Hepatic stellate cell (primary cell): ENCODE data around the gene EPAS1.
A peak's percentile ranks its signal among the peaks of the same experiment; 100 is the strongest.

Experiments
- DNase-seq: peaks from one replicate; pipeline ENCODE4 v3.0.0; 2011; ENCODE audit warnings: low spot score

EPAS1 gene

DNA sequence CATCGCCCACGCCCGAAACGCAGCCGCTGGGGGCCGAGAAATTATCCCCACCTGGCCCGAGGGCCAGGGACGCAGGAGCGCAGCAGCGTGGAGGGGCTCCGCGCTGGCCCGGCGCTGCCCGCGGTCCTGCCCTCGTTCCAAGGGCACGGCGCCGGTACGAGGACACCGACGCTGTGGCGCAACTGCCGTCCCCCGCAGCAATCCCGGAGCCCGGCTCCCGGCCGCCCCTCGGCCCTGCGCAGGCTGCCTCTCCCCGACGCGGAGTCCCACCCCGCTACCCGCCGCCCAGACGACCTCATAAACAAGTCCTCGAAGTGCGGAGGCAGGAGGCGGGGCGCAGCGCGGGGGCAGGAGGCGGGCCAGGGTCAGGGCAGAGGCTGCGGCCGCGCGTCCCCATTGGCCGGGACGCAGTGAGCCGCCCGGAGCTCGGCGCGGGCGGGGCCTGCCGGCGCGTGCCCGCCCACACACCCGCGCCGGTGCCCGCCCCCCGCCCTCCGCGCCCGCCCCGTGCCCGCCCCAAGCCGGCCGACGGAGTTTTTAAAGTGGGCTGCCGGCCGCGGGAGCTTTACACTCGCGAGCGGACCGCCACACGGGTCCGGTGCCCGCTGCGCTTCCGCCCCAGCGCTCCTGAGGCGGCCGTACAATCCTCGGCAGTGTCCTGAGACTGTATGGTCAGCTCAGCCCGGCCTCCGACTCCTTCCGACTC, at the start of gene EPAS1:
Gene EPAS1 (plus strand): TSS at position 568 of the 706 bp plus-strand sequence. CDS start 505 bp downstream, outside the sequence.
- DNase-seq = peak; percentile 95

DNA sequence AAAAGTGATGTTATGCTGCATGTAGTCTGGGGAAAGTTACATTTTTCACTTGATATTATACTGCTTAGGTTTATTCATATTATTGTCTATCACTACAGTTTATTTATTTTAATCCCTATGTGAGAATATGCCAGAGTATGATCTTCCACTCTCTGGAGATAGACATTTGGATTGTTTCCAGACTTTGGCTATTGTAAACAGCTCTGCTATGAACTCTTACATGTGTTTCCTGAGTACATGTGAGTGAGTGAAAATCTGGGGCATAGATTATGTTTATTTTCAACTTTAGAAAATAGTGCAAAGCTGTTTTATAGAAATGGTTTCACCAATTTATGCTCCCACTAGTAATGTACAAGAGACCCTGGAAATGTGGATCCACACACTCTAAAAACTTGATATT, 49.0 kb upstream of the EPAS1 start:
- DNase-seq = no peak

DNA sequence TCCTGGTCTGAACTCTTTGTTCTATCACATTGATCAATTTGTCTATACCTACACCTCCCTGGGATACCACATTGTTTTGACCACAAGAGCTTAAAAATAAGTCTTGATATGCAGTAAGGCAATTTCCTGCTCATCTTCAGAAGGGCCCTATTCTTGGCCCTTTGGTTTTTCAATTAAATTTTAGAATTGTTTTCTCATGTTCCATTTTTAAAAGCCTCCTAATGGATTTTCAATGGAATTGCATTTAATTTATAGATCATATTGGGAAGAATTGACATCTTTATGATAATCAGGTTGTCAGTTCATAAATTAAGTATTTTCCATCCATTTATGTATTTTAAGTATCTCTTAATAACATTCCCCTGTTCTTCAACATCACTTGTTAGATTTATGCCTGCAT, 47.6 kb upstream of the EPAS1 start:
- no peak for DNase-seq

DNA sequence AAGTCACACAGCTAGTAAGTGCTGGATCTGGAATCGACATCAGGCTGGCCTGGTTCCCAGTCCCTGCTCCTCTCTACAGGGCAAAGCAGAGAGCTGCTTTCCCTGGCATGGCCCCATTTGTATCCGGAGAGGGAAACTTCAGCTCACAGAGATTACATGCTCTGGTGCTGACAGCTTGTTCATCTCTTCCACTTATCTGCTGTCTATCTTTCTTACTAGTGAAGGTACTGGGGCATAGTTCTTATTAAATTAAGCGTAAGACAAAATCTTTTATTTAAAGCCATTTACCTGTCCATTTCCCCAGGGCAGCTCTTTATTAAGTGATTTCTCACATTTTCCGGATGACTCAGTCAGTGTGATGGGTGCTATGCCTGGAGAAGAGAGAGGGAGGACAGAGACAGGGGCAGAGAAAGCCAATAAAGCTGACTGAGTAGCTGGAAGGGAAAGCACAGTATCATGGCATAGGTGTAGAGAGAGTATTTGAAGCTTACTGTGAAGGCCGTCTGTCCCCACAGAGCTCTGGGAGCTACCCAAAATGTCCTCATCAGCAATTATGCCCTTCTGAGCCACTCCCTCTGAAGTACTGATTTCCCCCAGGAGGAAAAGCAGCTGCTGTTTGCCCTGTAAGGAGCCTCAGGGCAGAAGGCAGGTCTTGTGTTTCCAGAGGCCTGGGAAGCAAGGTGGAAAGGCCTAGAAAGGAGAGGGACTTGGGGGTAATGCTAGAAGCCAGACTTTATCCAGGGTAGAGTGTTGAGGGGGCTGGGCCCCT, 44.1 kb upstream of the EPAS1 start:
- no peak for DNase-seq

DNA sequence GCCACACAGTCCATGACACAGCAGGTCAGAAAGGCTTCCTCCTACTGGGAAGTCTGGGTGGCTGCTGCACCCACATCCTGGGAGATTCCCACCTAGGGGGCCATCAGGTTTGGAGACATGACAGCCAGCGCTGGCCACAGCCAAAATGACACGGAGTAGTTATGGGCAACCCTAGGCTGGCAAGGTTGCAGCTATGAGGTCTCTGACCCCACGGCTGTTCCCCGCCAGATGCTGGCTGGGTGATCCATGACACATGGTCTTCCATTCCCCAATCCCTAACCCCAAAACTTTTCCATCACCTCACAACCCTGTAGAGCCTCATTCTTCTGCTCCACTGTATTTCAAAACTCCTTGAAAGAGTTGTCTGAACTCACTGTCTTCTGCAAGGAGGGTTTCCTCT, 42.7 kb upstream of the EPAS1 start:
- DNase-seq = no peak

DNA sequence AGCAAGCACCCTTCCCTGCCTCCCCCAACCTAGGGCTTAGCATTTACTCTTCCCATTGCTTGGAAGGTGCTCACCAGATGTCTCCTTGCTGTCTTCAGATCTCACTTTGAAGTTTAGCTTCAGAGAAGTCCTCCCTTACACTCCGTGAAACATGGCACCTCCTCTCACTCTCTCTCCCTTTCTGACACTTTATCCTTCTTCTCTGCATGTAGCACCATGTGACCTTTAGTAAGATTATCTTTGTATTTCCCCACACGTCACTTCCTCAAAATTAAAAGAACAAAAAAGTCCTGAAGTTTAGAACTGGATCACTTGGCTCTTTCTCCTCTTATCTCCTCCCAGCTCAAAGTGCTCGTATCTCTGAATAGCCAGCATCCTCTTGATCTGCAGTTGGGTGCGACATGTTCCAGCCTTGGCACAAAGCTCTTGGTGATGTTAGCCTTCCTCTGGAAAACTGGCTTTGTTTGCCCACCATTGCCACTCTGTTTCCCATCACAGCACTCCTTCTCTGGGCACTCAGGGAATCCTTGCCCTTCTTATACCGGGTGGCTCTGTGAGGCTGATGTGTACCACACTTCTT, 40.6 kb upstream of the EPAS1 start:
- DNase-seq = no peak

DNA sequence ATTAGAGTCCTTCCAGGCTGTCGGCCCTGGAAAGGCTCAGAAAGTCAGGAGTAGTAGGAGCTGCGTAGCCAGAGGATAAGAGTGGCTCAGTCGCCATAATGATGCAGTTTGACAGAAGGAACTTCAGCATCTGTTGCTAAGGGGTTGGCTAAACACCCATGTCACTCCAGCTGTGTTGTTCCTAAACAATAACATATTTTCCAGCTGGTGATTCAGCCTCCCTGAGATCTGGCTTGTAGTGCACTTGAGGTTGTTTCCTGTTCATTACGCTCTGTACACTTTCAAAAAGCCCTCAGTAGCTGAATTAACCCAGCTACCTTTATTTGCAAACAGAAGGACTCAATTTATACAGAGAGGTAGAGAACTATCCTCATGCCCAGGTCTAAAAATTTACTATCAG, 39.7 kb upstream of the EPAS1 start:
- no peak for DNase-seq

DNA sequence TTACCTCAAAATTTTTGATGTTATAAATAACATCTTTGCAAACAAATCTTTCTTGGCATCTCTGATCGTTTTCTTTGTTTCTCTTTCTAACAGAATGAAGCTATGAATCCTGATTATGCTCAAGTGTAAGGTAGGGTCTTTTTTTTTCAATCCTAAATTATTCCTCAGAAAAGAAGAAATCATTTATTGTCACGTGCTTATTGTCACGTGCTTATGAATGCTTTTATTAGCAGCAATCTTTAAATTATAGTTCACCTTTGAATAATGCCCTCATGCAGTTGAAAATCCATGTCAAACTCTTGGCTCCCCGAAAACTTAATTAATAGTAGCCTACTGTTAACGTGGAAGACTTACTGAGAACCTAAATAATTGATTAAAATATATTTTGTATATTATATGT, 39.2 kb upstream of the EPAS1 start:
- no peak for DNase-seq

DNA sequence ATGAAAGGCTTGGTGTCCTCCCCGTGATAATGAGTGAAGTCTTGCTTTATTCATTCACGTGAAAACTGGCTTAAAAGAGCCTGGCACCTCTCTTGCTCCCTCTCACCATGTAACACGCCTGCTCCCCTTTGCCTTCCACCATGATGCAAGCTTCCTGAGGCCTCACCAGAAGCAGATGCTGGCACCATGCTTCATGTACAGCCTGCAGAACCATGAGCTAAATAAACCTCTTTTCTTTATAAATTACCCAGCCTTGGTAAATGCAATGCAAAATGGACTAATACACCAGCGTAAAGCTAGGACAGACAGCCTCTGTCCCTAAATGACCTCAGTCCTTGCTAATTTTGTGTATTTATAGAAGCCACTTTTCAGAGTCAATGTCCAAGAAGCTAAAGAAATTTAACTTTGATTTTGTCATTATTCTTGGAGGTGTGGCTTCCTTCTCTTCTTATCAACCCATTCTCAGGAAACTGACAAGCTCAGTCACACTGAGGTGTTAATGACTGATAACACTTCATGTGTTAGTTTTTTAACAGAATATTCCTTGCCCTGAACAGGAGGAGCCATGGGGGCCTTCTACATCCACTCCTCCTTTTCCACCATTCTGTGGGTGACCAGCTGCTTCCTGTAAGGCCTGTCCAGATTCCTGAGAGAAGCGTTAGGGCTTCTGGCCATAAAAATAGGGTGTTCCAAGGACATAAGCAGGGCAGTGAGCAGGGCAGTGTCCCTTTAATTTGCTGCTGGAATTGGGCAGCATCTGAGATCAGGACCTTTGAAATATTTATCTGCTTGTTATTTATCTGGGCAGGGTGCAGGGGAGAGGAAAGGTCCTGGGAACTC, 38.0 kb upstream of the EPAS1 start:
- DNase-seq = no peak

DNA sequence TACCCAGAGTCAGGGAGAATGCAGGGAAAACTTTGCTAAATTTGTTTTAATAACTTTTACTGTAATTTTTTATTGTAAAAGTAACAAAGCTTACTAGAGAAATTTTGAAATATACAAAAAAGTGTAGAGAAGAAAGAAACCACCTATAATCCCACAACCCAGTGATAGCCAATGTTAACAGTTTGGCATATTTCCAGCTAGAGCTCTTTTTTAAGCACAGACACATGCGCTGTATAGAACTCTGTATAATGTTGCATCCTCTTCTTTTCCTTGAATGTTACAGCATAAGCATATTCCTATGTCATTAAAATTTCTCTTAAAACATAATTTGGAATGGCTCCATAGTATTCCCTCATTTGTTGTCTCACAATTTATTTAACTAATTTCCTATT, 37.4 kb upstream of the EPAS1 start:
- no peak for DNase-seq

DNA sequence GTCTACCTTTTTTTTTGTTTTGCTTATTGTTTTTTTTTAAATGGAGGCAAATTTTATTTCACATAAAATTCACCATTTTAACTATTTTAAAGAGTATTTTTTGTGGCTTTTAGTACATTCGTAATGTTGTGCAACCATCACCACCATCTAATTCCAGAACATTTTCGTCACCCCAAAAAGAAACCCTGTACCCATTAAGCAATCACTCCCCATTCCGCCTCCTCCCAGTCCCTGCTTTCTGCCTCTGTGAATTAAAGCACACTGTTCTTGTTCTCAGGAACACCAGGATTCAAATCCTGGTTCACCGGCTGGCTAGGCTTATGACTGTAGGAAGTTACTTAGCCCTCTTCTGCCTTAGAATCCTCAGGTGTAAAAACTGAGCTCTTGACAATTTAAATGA, 36.9 kb upstream of the EPAS1 start:
- DNase-seq = no peak

DNA sequence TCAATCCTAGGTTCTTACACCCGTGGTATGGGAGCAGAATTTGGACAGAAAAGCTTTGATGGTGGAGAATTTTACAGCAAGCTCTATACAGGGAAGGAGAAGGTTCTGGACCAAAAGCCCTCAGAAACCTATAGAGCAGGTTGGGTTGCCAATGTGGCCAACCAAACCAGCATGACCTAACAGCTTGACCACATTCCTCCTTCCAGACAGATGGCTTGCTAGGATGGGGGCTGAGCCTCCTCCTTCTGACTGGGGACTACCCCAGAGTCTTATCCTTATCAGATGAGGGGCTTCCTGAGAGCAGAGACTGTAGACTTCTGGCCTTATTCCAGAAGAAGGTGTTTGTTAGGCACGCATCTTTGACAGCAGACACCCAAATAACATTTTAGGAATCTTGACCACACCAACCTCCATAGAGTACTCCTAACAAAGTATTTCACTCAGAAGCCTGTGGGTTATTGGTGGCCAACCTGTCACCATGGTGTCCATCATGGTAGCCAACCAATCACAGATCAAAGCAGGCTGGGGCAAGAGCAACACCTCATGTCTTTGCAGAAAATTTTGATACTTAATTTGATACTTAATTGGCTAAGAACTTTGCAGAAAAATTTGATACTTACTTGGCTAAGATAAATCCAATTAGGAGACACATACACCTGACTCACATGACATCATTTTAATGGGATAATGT, 34.8 kb upstream of the EPAS1 start:
- no peak for DNase-seq

DNA sequence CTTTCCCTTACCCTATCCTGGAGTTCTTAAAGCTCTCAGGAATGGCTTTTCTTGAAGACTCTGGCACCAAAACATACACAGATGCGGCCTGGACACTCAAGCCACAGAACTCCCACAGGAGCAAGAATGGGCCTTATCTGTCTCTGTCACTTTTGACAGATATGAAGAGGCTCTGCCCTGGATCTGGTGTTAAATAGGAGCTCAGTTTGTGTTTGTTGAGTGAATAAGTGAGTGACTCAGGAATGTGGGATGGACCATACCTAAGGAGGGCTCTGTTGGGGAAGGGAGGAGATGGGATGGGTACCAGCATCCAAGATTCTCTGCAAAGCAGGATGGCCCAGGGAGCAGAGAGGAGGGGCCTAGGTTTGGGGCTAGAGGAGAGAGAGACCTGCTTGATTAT, 33.9 kb upstream of the EPAS1 start:
- no peak for DNase-seq

DNA sequence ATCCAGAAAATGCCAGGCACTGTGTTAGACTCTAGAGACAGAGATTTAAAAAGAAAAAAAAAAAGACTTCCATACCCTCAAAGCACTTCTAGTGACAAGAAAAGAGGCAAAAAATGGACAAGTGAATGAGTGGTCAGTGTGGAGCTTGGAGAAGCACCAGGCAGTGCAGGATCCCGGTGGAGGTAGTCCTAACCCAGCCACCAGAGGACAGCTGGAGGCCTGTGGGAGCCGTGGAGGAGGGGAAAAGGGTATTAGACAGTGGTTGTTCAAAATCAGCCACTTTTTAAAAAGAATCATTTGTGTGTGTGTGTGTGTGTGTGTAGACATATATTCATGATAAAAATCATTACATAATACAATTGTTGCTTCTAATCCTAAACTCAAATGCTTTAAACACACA, 32.8 kb upstream of the EPAS1 start:
- no peak for DNase-seq

DNA sequence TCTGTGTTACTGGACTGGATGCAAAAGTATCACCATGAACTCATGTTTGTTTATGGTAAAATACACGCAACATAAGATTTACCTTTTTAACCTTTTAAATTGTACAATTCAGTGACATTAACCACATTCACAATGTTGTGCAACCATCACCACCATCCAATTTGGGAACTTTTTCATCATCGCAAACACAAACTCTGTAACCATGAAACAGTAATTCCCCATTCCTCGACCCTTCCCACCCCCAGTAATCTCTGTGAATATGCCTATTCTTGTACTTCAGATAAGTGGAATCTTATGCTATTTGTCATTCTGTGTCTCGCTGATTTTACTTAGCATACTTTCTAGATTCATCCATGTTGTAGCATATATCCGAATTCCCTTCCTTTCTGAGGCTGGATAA, 31.1 kb upstream of the EPAS1 start:
- DNase-seq = no peak

DNA sequence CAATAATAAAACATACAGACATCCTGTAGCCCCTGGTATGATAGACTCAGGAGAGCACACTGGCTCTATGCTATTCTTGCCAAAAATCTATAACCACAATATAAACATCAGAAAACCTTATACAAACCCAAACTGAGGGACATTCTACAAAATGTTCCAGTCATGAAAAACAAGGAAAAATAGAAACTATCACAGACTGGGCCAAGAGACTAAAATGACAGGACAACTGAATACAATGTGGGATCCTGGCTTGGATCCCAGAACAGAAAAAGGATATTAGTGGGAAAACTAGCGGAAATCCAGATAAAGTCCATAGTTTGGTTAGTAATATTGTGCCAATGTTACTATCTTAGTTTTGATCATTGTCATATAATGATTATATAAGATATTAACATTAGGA, 29.6 kb upstream of the EPAS1 start:
- DNase-seq = no peak

DNA sequence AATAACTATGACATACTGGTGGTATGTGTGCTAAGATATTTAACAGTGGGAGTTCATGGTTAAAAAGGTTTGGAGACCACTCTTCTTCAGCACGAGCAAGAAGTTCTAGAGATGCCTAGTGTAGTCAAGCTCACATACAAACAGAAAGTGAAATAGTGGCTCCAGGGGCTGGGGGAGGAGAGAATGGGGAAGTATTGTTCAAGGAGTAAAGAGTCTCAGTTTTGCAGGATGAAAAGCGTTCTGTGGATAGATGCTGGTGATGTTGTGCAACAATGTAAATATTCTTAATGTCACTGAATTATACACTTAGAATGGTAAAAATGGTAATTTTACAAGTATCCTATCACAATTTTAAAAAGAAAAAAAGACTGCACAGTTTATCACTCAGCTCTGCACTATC, 29.0 kb upstream of the EPAS1 start:
- DNase-seq = no peak

DNA sequence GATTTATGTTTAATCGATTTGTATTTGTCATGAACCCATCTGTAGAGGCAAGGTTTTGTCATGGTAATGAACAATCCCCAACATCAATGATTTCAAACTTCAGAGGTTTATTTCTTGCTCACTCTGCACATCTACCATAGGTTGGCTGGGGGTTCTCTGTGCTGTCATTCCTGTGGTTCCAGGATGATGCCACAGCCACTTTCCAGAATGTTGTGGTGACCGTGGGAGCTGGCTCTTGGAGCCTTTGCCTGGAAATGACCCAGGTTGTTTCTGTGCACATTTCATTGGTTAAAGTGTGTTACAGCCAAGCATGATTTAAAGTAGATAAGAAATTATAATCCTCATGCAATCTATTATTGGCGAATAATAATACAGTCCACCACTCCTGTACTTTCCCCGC, 28.2 kb upstream of the EPAS1 start:
- peak; percentile 69 for DNase-seq

DNA sequence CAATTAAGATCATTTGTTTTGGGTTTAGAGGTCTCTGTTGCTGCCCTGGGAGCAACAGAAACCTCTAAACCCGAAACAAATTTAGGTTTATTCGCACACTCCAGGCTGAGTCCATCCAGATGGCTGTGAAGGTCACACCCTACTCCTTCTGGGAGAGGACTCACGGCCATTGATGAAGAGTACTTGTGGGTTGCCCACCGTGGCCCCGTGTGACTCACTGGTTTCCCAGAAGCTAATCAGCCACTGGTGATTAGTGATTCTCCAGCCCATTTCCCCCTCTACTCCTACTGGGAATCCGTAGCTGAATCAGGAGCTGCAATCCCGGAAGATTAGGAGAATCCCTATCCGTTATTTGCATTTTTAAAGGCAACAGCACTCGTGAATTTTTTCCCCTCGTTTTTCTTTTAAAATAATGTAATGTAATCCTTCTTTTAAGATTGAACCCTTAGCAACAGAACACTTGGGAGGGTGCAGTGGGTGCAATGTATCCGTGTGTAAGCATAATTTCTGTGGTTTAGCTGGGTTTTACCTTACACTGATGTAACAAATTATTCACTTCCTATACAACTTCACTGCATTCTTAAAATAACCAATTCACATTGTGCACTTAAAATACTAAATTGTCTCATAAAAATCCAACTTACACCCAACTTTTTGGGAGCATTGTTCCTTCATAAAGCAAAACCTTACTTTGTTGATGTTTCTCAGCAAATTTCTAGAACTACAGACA, 27.5 kb upstream of the EPAS1 start:
- DNase-seq = peak; percentile 45

DNA sequence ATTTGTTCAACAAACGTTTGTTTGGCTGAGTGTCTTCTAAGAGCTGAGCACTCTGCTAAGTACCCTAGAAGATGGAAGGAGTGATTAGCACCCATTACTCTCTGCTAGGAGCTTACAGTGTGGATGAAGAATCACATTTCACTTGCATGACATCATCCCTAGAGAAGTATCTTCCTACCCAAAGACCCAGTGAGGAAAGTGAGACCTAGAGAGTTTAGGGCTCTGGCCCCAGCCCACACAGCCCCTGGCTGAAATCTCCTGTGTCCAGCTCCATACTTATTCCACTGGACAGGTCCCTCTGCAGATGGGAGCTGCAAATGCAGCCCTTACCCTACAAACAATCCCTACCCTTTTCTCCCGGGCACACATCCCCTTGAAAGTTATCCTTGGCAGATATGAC, 26.8 kb upstream of the EPAS1 start:
- DNase-seq = no peak

DNA sequence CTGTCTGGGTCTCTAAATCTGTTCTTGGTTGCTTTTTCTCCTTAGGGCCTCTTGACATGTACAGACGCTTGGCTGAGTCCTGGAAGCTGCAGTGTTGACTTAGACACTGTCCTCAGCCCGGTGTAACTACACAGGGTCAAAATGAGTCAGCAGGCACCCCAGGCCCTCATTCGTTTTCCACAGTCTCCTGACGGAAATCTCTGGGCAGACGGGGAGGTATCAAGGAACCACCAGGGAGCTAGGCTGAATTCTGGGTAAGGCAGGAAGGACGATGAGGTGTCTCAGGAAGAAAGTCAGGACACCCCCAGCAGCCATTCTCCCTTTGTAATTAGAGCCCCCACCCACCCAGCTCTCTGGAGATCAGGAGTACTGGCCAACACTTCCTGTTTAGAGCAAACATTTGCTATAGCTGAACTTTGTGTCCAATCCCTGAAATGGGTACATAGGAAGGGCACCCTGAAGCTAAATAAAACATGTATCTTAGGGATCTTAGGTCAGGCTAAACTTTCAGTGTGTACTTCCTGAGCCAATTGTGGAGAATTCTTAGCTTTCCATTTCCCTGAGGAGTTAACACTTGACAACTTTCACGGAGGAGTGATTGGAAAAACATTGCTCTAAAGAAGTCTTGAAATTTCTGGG, 23.9 kb upstream of the EPAS1 start:
- no peak for DNase-seq
